ENCODE measurements around the gene FGF13. TPM values are rescaled to one million over a fixed set of nuclear protein-coding genes. Genes with fewer than 3 reads are reported as not detected.

FGF13 gene
- total RNA-seq, result under 0.01 TPM in 1 of 2 replicates, not detected in the other

GRCh38 chrX:138711399-138712347, at the start of gene FGF13:
Gene FGF13, minus strand, starts transcription at chrX:138711717. Its CDS starts 714 bp downstream, at chrX:138711003.

All from regular cardiac myocyte (primary cell).